Transverse colon (tissue), 4 donors: ENCODE measurements around the gene CNDP1. TPM values are rescaled to one million over a fixed set of nuclear protein-coding genes. Genes with fewer than 3 reads are reported as not detected.

Experiments used
- DNase-seq: peaks from one replicate; pipeline ENCODE4 v3.0.0-alpha.2; 2019
- H3K27ac ChIP-seq, 4 donors: fragments of 200-600 bp; sonication (generic); 2 replicates each; pipeline ENCODE4 v1.5.1; 2016 to 2018; ENCODE audit warnings: inconsistent platforms in 4 of 4
- H3K27me3 ChIP-seq: fragments of 200-600 bp; sonication (generic); 2 replicates; pipeline ENCODE4 v1.5.1; 2017; ENCODE audit warnings: inconsistent platforms
- H3K36me3 ChIP-seq, 4 donors: fragments of 200-600 bp; sonication (generic); 2 replicates each; pipeline ENCODE4 v1.5.1; 2017 to 2019; ENCODE audit warnings: inconsistent platforms in 4 of 4
- H3K4me1 ChIP-seq, 4 donors: fragments of 200-600 bp; sonication (generic); 2 replicates each; pipeline ENCODE4 v1.5.1; 2017 to 2020; ENCODE audit warnings: inconsistent platforms in 4 of 4
- H3K4me3 ChIP-seq, 4 donors: fragments of 200-600 bp; sonication (generic); 1 replicate in 1 of 4; 2 replicates in 3 of 4; pipeline versions ENCODE4 v1.5.1 to v1.6.1; 2017 to 2019; ENCODE audit warnings: inconsistent platforms in 4 of 4
- H3K9me3 ChIP-seq, 2 donors: fragments of 200-600 bp; sonication (generic); 2 replicates each; pipeline ENCODE4 v1.5.1; 2017 to 2019; ENCODE audit warnings: inconsistent platforms in 2 of 2
- EP300 ChIP-seq: sonication (generic); formaldehyde crosslinking; IDR thresholded peaks from one replicate; pipeline ENCODE4 v1.6.1; 2017; ENCODE audit warnings: antibody characterized with exemption, low read depth
- POLR2A ChIP-seq: fragments of 450-650 bp; IDR thresholded peaks from one replicate; pipeline ENCODE4 v1.6.1; 2016; ENCODE audit warnings: antibody characterized with exemption, mild to moderate bottlenecking, moderate library complexity
- POLR2AphosphoS5 ChIP-seq, 3 donors: sonication (generic); formaldehyde crosslinking; IDR thresholded peaks; one replicate each; pipeline ENCODE4 v1.6.1; 2016; ENCODE audit warnings: antibody characterized with exemption in 3 of 3
- WGBS, 2 donors: methylation state at CpG; one replicate each; pipeline ENCODE4 v1.1.5; 2018; ENCODE audit warnings: low coverage in 1 of 2; 5-methylcytosine and 5-hydroxymethylcytosine counted together
- in situ Hi-C, 4 donors: fragments of 200-750 bp; cut with MboI; loops; one replicate each; pipeline versions ENCODE4 v1.15.0 to v1.15.1; 2017; ENCODE audit warnings: low sequenced_read_pairs in 3 of 4, low pct_ligation_motif_present in 1 of 4, low pct_unique_long_range_greater_than_20kb in 1 of 4
- intact Hi-C: fragments of 100-400 bp; cut with DNase I; formaldehyde crosslinking; loops from one replicate; pipeline ENCODE4 v1.15.1; 2023; ENCODE audit warnings: low total_unique reads
- total RNA-seq, 4 donors: library from RNA; depleted of rRNA; stranded (reverse); fragments of >200 nt; gene quantifications; one replicate each; pipeline ENCODE4 v1.1.0, GENCODE V29; 2016
- TF ChIP-seq, protein P1 (sequence below), 5 experiments: fragments of 200-600 bp in 3 of 5; fragments of 450-650 bp in 2 of 5; sonication (generic) in 3 of 5; IDR thresholded peaks; 1 replicate in 2 of 5; 2 replicates in 3 of 5; pipeline ENCODE4 v1.5.1; 2016 to 2017; ENCODE audit warnings: antibody characterized with exemption in 5 of 5, inconsistent platforms in 3 of 5, mild to moderate bottlenecking in 2 of 5, moderate library complexity in 1 of 5

The CNDP1 gene
- total RNA-seq, 4 donors from 2014 or later, result not detected

DNA sequence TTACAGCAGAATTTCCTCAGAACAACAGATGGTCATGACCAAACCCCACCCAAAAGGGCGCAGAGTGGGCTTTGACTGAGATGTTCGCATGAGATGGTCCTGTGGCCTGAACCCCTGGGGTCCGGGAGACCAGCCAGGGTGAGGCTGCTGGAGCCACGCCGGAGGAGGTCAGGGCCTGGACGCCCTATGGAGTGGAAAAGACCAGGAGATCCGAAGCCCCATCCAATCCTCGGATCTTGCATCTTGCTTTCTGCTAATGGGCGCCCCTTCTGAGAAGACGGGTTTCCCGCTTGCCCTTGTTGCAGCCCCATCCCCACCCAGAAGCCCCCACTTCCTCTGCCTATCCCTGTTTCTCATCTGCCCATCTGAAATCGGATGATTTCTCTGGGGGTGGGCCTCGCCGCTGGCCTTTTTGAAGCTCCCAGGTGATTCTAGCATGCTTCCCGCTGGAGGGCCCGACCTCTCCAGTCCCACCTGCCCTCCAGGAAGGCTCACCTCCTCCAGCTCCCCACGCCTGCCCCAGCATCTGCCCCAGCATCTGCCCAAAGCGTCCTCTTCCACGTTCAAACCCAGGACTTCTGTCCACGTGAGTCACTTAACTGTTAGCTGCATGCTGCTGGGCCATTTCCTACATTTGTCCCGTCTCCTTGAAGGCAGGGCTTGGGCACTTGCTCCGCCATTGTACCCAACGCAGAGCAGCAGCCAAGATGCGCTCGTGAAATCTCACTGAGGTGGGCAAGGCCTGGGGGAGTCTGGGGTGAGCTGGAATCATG is 4.3 kb upstream of the CNDP1 start:
- 92% methylated on average over 25 of the region's 25 CpGs; no CpG with 5 or more reads in 1 of the 2 donors for WGBS, 2 donors
- Histone ChIP-seq H3K9me3 (no peaks in the 10 kb centered on the region), H3K36me3 (no peaks in the 10 kb centered on the region), H3K27ac (no peak overlapping the region), H3K27me3 (no peaks in the 10 kb centered on the region), H3K4me3 (no peak overlapping the region), H3K4me1 (peaks cover 0 to 12% (median under 1%) of the 10 kb centered on the region in 4 donors)
- no peak for DNase-seq
- intact Hi-C loops (no loop called here), in situ Hi-C loops (no loop called here)
- TF ChIP-seq, protein P1, sequence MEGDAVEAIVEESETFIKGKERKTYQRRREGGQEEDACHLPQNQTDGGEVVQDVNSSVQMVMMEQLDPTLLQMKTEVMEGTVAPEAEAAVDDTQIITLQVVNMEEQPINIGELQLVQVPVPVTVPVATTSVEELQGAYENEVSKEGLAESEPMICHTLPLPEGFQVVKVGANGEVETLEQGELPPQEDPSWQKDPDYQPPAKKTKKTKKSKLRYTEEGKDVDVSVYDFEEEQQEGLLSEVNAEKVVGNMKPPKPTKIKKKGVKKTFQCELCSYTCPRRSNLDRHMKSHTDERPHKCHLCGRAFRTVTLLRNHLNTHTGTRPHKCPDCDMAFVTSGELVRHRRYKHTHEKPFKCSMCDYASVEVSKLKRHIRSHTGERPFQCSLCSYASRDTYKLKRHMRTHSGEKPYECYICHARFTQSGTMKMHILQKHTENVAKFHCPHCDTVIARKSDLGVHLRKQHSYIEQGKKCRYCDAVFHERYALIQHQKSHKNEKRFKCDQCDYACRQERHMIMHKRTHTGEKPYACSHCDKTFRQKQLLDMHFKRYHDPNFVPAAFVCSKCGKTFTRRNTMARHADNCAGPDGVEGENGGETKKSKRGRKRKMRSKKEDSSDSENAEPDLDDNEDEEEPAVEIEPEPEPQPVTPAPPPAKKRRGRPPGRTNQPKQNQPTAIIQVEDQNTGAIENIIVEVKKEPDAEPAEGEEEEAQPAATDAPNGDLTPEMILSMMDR (IDR thresholded peaks at IDR 0.05), result no peak
- TF ChIP-seq EP300, result no peak
- TF ChIP-seq POLR2AphosphoS5 (IDR thresholded peaks at IDR 0.05), result no peak
- no peak for TF ChIP-seq POLR2A

DNA sequence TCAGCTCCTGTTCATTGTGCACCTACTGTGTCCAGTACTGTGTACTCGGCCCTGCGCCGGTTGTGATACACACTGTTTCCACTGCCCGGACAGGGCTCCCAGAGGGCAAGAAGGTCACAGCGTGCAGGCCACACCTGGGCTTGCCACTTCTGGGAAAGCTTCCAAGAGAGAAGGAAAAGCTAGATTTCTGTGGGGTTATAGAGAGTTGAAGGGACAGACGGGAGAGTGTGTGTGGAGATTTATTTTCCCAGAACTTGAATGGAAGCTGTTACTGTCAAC is 3.8 kb upstream of the CNDP1 start:
- WGBS, 2 donors, result 75% methylated on average over 6 of the region's 6 CpGs; no CpG with 5 or more reads in 1 of the 2 donors
- intact Hi-C loops, result no loop called here
- no peak overlapping the region for H3K27ac ChIP-seq
- peaks cover 0 to 8% (median 0%) of the 10 kb centered on the region in 4 donors for H3K4me1 ChIP-seq
- H3K4me3 ChIP-seq, result no peak overlapping the region
- no peaks in the 10 kb centered on the region for H3K27me3 ChIP-seq
- H3K9me3 ChIP-seq, result no peaks in the 10 kb centered on the region
- TF ChIP-seq, protein P1 (IDR thresholded peaks at IDR 0.05), result no peak
- TF ChIP-seq POLR2AphosphoS5 (IDR thresholded peaks at IDR 0.05) (no peak), EP300 (no peak), POLR2A (no peak)
- no peak for DNase-seq
- in situ Hi-C loops, result no loop called here
- no peaks in the 10 kb centered on the region for H3K36me3 ChIP-seq

DNA sequence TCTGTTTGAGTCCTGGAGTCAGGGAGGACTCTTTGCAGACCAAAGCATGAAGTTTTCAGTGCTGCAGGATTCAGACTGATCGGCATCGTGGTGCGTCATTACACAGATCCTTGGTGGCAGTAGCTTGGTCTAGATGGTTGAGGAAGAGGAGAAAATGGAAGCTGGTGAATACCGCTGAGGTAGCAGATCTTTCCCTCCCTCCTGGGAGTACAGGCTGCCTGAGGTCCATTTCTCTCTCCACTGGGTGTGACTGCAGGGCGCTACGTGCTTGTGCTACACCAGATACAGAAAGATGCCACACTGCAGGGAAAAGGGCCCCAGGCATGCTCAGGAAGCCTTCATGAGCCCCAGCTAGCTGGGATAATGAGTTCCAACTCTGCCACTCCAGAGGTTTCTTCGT is 3.3 kb upstream of the CNDP1 start:
- Histone ChIP-seq H3K27me3 (no peaks in the 10 kb centered on the region), H3K36me3 (no peaks in the 10 kb centered on the region), H3K9me3 (no peaks in the 10 kb centered on the region), H3K27ac (no peak overlapping the region), H3K4me1 (peaks cover 0 to 5% (median 0%) of the 10 kb centered on the region in 4 donors), H3K4me3 (no peak overlapping the region)
- intact Hi-C loops, result no loop called here
- WGBS, 2 donors, result 85 to 90% methylated on average over 2 to 7 of the region's 7 CpGs
- TF ChIP-seq EP300 (no peak), POLR2A (no peak), POLR2AphosphoS5 (IDR thresholded peaks at IDR 0.05) (no peak)
- TF ChIP-seq, protein P1 (IDR thresholded peaks at IDR 0.05), result no peak
- in situ Hi-C loops, result no loop called here
- no peak for DNase-seq

DNA sequence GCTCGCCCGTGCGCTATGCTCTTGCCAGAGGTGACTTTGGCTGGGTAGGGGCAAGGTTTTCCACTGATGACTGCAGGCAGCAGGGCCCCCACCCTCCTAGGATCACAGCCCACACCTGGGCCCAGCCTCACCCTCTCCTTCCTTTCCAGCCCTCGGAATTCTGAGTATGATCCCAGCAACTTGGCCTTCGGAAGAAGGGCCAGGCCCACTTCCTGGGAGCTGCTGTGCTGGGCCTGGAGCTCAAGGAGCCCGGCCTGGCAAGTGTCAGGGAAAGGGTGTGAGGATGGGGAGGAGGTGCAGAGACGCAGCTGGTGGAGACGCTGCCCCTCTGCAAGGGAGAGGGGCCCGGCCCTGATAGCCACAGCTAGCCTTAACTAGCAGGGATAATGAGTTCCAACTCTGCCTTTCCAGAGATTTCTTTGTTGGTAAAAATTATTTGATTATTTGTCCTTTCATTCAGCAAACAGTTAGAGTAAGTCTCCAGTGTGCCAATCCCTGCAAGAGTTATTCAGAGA is 1.7 kb upstream of the CNDP1 start:
- intact Hi-C loops, result no loop called here
- Histone ChIP-seq H3K27me3 (no peaks in the 10 kb centered on the region), H3K9me3 (no peaks in the 10 kb centered on the region), H3K4me1 (no peaks in the 10 kb centered on the region), H3K4me3 (no peak overlapping the region), H3K36me3 (no peaks in the 10 kb centered on the region), H3K27ac (no peak overlapping the region)
- in situ Hi-C loops, result no loop called here
- no peak for DNase-seq
- TF ChIP-seq EP300, result no peak
- TF ChIP-seq, protein P1 (IDR thresholded peaks at IDR 0.05), result no peak
- 69 to 100% methylated on average over 3 to 9 of the region's 9 CpGs for WGBS, 2 donors
